ENCODE results near the gene LHPP.

- no peak for TF ChIP-seq CTCF (conservative IDR thresholded peaks at IDR 0.05 in 1 of 2, IDR thresholded peaks at IDR 0.05 in 1 of 2; ENCODE audit: low read depth in 1 of 2, low read length in 2 of 2)
- no peak for TF ChIP-seq EZH2 (IDR thresholded peaks at IDR 0.05; ENCODE audit: low read length, missing control alignments)
Observed at GRCh38 chr10:124643330-124644009, 181.8 kb downstream of the LHPP start.
